ENCODE results near the gene ARID1A.
"Not testable (repeated sequence)": the region's sequence is repeated elsewhere in the genome, so short reads cannot be mapped to it uniquely, and the experiment has no call there.

ARID1A gene

DNA sequence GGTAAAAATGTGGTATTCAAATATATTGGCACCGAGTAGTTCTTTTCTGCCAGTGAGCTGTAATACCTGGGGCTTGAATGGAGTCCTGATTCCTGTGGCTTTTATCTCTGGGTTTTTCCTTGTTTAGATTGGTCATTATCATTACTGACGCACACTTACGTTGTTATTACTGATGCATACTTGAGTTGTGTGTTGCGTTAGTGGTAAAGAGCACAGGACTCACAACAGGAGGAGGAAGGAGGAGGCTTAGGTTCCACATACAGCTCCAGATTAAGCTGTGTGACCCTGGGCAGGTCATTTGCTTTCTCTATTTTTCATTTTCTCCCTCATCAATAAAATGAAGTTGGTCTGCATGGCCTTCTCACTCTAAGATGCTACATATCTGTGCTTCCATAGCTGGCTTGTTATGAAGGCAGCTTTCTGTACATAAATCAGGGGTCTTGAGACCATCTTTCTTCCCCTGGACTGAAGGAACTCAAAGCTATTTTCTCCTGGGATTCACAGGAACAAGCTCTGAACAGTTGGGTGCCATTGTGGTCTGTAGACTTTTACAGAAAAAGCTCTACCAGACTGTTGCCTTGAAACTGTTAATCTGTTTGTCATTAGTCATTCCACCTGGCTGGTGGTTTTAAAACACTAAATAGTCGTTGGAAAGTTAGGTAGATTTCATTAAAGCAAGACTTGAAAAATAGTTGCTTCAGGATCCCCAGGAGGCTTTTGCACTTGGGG lies 5.6 kb downstream of the ARID1A start:
- 0 out of 2 replicates have a peak overlapping the region, but pooled peaks have one; percentile 9 for H3K4me3 ChIP-seq (ENCODE audit: low read depth, low read length)

DNA sequence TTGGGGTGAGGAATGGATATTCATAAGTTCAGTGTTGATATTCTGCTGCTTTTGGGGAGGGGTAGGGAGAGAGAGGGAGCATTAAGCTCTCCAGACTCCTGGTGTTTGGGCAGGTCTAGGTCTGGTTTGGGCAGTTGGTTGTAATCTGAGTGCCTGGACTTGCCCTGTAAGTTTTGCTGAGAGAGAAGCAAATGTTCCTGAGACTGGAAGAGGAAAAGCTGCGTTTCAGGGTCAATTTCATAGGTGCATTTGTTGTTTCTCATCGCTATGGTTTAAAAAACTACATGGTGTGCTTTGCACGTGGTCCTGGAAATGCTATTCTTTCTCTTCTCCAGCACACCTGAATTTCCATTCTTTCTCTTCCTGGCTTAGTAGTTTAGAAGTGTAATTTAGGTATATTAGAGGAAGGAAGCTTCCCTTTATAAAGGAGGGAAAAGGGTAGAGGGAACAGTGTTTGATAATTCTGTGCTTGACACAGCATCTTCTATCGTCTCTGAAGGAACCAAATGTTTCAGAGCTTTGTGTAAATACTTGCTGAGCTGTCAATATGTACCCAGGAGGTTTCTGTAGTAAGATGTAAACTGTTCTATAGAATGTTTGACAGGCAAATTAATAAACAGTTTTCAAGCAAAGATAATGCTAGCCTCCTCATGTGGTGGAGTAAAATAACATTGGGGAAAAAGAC lies 6.3 kb downstream of the ARID1A start:
- H3K4me3 ChIP-seq (ENCODE audit: low read depth, low read length) = 0 out of 2 replicates have a peak overlapping the region, but pooled peaks have one; percentile 9

More for the DNA sequence above, 5.6 kb downstream of the ARID1A start:
- TF ChIP-seq, protein P1, sequence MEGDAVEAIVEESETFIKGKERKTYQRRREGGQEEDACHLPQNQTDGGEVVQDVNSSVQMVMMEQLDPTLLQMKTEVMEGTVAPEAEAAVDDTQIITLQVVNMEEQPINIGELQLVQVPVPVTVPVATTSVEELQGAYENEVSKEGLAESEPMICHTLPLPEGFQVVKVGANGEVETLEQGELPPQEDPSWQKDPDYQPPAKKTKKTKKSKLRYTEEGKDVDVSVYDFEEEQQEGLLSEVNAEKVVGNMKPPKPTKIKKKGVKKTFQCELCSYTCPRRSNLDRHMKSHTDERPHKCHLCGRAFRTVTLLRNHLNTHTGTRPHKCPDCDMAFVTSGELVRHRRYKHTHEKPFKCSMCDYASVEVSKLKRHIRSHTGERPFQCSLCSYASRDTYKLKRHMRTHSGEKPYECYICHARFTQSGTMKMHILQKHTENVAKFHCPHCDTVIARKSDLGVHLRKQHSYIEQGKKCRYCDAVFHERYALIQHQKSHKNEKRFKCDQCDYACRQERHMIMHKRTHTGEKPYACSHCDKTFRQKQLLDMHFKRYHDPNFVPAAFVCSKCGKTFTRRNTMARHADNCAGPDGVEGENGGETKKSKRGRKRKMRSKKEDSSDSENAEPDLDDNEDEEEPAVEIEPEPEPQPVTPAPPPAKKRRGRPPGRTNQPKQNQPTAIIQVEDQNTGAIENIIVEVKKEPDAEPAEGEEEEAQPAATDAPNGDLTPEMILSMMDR (IDR thresholded peaks at IDR 0.05; ENCODE audit: low read depth, low read length) = no peak

DNA sequence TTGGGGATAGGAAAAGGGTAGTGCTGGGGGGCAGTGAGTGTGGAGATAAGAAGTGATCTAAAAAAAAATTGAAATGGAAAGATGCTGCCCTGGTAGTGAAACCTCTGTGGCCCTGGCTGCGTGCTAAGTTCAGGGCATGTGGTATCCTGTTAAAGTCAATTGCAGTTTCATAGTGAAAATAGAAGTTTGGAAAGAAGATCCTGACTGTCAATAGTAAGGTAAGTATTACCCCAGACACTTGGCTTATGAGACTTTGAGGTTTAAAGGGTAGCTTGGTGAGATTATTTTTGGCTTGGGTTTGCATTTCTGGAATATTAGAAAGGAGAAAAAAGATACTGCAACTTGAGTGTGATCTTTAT lies 6.8 kb downstream of the ARID1A start:
- no peak overlapping the region for H3K4me3 ChIP-seq (ENCODE audit: low read depth, low read length)
- TF ChIP-seq, protein P1 (IDR thresholded peaks at IDR 0.05; ENCODE audit: low read depth, low read length) = no peak

More for the DNA sequence above, 6.3 kb downstream of the ARID1A start:
- TF ChIP-seq, protein P1 (IDR thresholded peaks at IDR 0.05; ENCODE audit: low read depth, low read length) = no peak

DNA sequence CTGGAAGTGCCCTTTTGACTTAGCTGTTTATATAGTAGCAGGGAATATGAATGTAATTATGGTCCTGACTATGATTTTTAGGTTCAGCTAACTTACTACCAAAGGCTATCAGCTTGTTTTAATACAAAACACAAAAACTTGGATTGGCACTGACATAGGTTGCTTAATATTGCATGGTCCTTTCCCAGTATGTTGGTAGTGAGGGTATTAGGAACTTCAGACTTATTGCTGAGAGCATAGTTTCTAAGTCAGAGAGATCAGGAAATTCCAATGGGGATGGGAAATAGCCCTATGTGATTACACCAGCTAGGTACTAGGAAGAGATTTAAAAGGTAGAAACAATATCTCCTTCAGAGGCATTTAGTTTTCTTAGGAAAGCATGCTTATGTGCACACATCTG lies 7.7 kb downstream of the ARID1A start:
- H3K4me3 ChIP-seq (ENCODE audit: low read depth, low read length) = no peak overlapping the region

DNA sequence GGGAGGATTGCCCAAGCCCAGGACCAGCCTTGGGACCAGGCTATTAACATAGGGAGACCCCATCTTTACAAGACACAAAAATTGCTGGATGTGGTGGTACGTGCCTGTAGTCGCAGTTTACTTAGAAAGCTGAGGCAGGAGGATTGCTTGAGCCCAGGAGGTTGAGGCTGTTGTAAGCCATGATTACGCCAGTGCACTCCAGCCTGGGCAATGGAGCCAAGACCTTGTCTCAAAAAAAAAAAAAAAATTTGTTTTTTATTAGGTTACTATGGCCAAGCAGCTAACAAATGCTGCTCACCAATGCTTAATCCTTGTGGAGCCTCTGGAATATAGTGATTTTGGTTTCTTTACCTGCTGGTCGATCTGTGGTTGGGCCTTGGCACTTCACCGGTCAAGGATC lies 8.8 kb downstream of the ARID1A start:
- H3K4me3 ChIP-seq (ENCODE audit: low read depth, low read length) = no peak overlapping the region
- TF ChIP-seq, protein P1 (IDR thresholded peaks at IDR 0.05; ENCODE audit: low read depth, low read length) = no peak

More for the DNA sequence above, 7.7 kb downstream of the ARID1A start:
- TF ChIP-seq, protein P1 (IDR thresholded peaks at IDR 0.05; ENCODE audit: low read depth, low read length) = no peak

DNA sequence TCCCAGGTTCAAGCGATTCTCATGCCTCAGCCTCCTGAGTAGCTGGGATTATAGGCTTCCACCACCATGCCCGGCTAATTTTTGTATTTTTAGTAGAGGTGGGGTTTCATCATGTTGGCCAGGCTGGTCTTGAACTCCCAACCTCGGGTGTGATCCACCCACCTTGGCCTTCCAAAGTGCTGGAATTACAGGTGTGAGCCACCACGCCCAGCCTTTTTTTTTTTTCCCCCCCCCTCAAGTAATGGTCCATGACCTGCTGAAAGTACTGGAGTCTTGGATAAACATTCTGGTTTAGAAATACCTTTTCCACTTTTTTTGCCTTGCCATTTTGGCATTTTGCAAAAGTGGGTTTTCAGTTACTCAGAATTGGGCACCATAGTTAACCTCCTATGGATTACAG lies 9.4 kb downstream of the ARID1A start:
- not testable (repeated sequence) for H3K4me3 ChIP-seq (ENCODE audit: low read depth, low read length)

DNA sequence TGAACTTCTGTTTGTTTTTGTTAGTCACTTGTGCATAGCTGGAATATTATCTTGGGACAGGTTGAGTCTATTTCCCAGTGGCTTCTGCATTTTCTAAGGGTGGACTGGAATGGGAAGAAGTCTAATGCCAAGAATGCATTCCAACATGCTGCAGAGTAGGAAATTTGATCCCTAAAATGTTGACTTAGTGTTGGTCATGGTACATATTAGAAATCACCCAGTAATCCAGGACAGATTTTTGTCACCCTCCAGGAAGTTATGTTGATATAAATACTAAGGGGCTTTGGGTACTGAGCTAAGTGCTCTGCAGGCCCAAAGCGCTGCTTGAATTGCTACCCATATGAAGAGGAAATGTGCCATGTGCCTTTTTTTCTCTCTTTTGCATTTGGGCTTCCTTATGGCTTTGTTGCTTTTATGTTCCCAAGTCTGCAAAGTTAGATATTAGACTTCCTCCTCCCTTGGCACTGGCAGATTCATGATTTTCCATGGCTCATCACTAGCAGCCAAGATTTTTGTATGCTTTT lies 10.0 kb downstream of the ARID1A start:
- H3K4me3 ChIP-seq (ENCODE audit: low read depth, low read length) = no peak overlapping the region
- TF ChIP-seq, protein P1 (IDR thresholded peaks at IDR 0.05; ENCODE audit: low read depth, low read length) = no peak
